ENCODE results near the gene SEC16A. TPM values are rescaled to one million over a fixed set of nuclear protein-coding genes. Genes with fewer than 3 reads are reported as not detected.

The SEC16A gene
- total and polyA plus RNA-seq, 2 donors (not counting 3 experiments of a cell fraction or from before 2014, with no cell fraction given), result 34.5 to 80.6 TPM

- DNase-seq (ENCODE audit: low read depth, low spot score) (no peak), FAIRE-seq (no peak)
- Histone ChIP-seq H3K9me1 (replicated peaks; ENCODE audit: control insufficient read depth, extremely low read depth, insufficient read depth, low read length) (no peaks in the 10 kb centered on the region), H3K4me3 (replicated peaks in 1 of 3; ENCODE audit: insufficient read depth in 1 of 3, low read depth in 1 of 3, low read length in 3 of 3) (no peak overlapping the region), H3K9ac (replicated peaks; ENCODE audit: extremely low read depth, insufficient read depth, low read length) (no peak overlapping the region), H3K9me3 (replicated peaks; ENCODE audit: control insufficient read depth, insufficient read depth, low read length) (no peaks in the 10 kb centered on the region), H3K4me1 (ENCODE audit: control insufficient read depth, extremely low read depth, insufficient read depth, low read length) (peaks cover 32% of the 10 kb centered on the region), H3K4me2 (ENCODE audit: insufficient read depth, low read length) (no peak overlapping the region), H4K20me1 (replicated peaks; ENCODE audit: control insufficient read depth, extremely low read depth, insufficient read depth, low read length) (no peaks in the 10 kb centered on the region), H3K27ac (ENCODE audit: insufficient read depth, low read depth, low read length) (no peak overlapping the region), H3K36me3 (ENCODE audit: control insufficient read depth in 2 of 2, extremely low read depth in 1 of 2, insufficient read depth in 2 of 2, low read length in 2 of 2) (peaks cover 9 to 25% of the 10 kb centered on the region in 2 experiments), H2AFZ (ENCODE audit: low read depth, low read length) (no peak overlapping the region), H3K79me2 (ENCODE audit: control insufficient read depth, insufficient read depth, low read length) (peaks cover 92% of the 10 kb centered on the region), H3K27me3 (ENCODE audit: control insufficient read depth in 2 of 2, insufficient read depth in 2 of 2, low read length in 2 of 2) (no peaks in the 10 kb centered on the region)
- dilution Hi-C loops (cut with MboI; ENCODE audit: extremely low pct_ligation_motif_present, low sequenced_read_pairs) (no loop called here), intact Hi-C loops (cut with micrococcal nuclease) (no loop called here)
- ChIA-PET CTCF (no interaction called here), POLR2A (no interaction called here)
- no TSS peak for BruUV-seq (replicated peaks)
- TF ChIP-seq MYC (IDR thresholded peaks at IDR 0.05; ENCODE audit: low read depth, low read length), result no peak
- no peak for TF ChIP-seq POLR2A (IDR thresholded peaks at IDR 0.05; ENCODE audit: low read depth, low read length)
- TF ChIP-seq GATA2 (IDR thresholded peaks at IDR 0.05; ENCODE audit: insufficient read depth, insufficient read length, low read depth, low read length), result no peak
- TF ChIP-seq POLR2AphosphoS5 (IDR thresholded peaks at IDR 0.05; ENCODE audit: insufficient read depth, low read depth, low read length), result no peak
- TF ChIP-seq EZH2 (IDR thresholded peaks at IDR 0.05; ENCODE audit: borderline replicate concordance, low read depth, low read length, severe bottlenecking), result no peak
- TF ChIP-seq MAX (IDR thresholded peaks at IDR 0.05; ENCODE audit: insufficient read depth, insufficient read length), result no peak
- no peak for TF ChIP-seq CTCF (IDR thresholded peaks at IDR 0.05; ENCODE audit: extremely low read depth in 1 of 2, insufficient read depth in 1 of 2, low read depth in 1 of 2, low read length in 2 of 2)
- TF ChIP-seq FOS (IDR thresholded peaks at IDR 0.05; ENCODE audit: borderline replicate concordance, insufficient read depth, low read length), result no peak
- TF ChIP-seq JUN (IDR thresholded peaks at IDR 0.05; ENCODE audit: borderline replicate concordance, insufficient read depth, insufficient read length, low read depth), result no peak
Observed at GRCh38 chr9:136526625-136527066, 43.8 kb upstream of the SEC16A start.

Measured in endothelial cell of umbilical vein (primary cell).